Measurements from ENCODE around the gene IRX4. TPM values are rescaled to one million over a fixed set of nuclear protein-coding genes. Genes with fewer than 3 reads are reported as not detected.

Gene IRX4
- not detected for total RNA-seq
- polyA plus RNA-seq = not detected
- long read RNA-seq, donor 1 = 0 reads
- long read RNA-seq, donor 2 = 0 reads

GRCh38 chr5:1882337-1883119 is at the start of gene IRX4:
TSS of gene IRX4 (minus strand) at chr5:1882925. CDS start at chr5:1882647, 278 bp downstream.
- DNase-seq = peak; percentile 35 to 73
- Histone ChIP-seq H3K27me3 (ENCODE audit: control insufficient read depth in 1 of 2, insufficient read depth in 2 of 2, low read length in 1 of 2) (no peaks in the 10 kb centered on the region), H3K36me3 (ENCODE audit: control insufficient read depth in 1 of 2, insufficient read depth in 2 of 2, low read length in 1 of 2) (no peaks in the 10 kb centered on the region), H3K9me3 (ENCODE audit: control insufficient read depth, low read length) (no peaks in the 10 kb centered on the region), H3K27ac (ENCODE audit: low read depth in 1 of 2, low read length in 2 of 2) (no peak within 1 kb of the TSS), H3K4me1 (ENCODE audit: control insufficient read depth in 1 of 2, insufficient read depth in 2 of 2, low read length in 2 of 2) (no peaks in the 10 kb centered on the region), H3K4me3 (ENCODE audit: low read length in 2 of 2) (peak within 1 kb of the TSS in 1 of 2 donors; percentile 1)
- 0 to 1% methylated on average over 79 to 83 of the region's 83 CpGs for WGBS, 2 donors
- no peak for ATAC-seq (ENCODE audit: low FRiP score)
- intact Hi-C loops (cut with DNase I) = no loop called here

GRCh38 chr5:1931604-1932231 is 49.0 kb upstream of the IRX4 start:
- no peak for DNase-seq
- peak overlapping the region; percentile 0 to 37 for H3K4me3 ChIP-seq (ENCODE audit: low read length in 2 of 2)
- ATAC-seq (ENCODE audit: low FRiP score) = peak; percentile 75
- H3K9me3 ChIP-seq (ENCODE audit: control insufficient read depth, low read length) = no peaks in the 10 kb centered on the region
- WGBS, 2 donors = 8 to 9% methylated on average over 27 of the region's 27 CpGs
- intact Hi-C loops (cut with DNase I) = no loop called here
- H3K27ac ChIP-seq (ENCODE audit: low read depth in 1 of 2, low read length in 2 of 2) = no peak overlapping the region
- H3K36me3 ChIP-seq (ENCODE audit: control insufficient read depth in 1 of 2, insufficient read depth in 2 of 2, low read length in 1 of 2) = no peaks in the 10 kb centered on the region
- no peaks in the 10 kb centered on the region for H3K4me1 ChIP-seq (ENCODE audit: control insufficient read depth in 1 of 2, insufficient read depth in 2 of 2, low read length in 2 of 2)
- H3K27me3 ChIP-seq (ENCODE audit: control insufficient read depth in 1 of 2, insufficient read depth in 2 of 2, low read length in 1 of 2) = no peaks in the 10 kb centered on the region

GRCh38 chr5:1930880-1931603 is 48.3 kb upstream of the IRX4 start:
- no peaks in the 10 kb centered on the region for H3K4me1 ChIP-seq (ENCODE audit: control insufficient read depth in 1 of 2, insufficient read depth in 2 of 2, low read length in 2 of 2)
- H3K9me3 ChIP-seq (ENCODE audit: control insufficient read depth, low read length) = no peaks in the 10 kb centered on the region
- peak overlapping the region; percentile 0 to 37 for H3K4me3 ChIP-seq (ENCODE audit: low read length in 2 of 2)
- no peak overlapping the region for H3K27ac ChIP-seq (ENCODE audit: low read depth in 1 of 2, low read length in 2 of 2)
- WGBS, 2 donors = 1 to 2% methylated on average over 59 to 66 of the region's 66 CpGs
- DNase-seq = no peak
- H3K36me3 ChIP-seq (ENCODE audit: control insufficient read depth in 1 of 2, insufficient read depth in 2 of 2, low read length in 1 of 2) = no peaks in the 10 kb centered on the region
- intact Hi-C loops (cut with DNase I) = no loop called here
- peak; percentile 77 for ATAC-seq (ENCODE audit: low FRiP score)
- H3K27me3 ChIP-seq (ENCODE audit: control insufficient read depth in 1 of 2, insufficient read depth in 2 of 2, low read length in 1 of 2) = no peaks in the 10 kb centered on the region

- intact Hi-C loops (cut with DNase I) = no loop called here
- Histone ChIP-seq H3K36me3 (ENCODE audit: control insufficient read depth in 1 of 2, insufficient read depth in 2 of 2, low read length in 1 of 2) (no peaks in the 10 kb centered on the region), H3K4me1 (ENCODE audit: control insufficient read depth in 1 of 2, insufficient read depth in 2 of 2, low read length in 2 of 2) (no peaks in the 10 kb centered on the region), H3K27ac (ENCODE audit: low read depth in 1 of 2, low read length in 2 of 2) (no peak overlapping the region), H3K27me3 (ENCODE audit: control insufficient read depth in 1 of 2, insufficient read depth in 2 of 2, low read length in 1 of 2) (no peaks in the 10 kb centered on the region), H3K4me3 (ENCODE audit: low read length in 2 of 2) (peak overlapping the region in 1 of 2 donors; percentile 37), H3K9me3 (ENCODE audit: control insufficient read depth, low read length) (no peaks in the 10 kb centered on the region)
- DNase-seq = no peak
- WGBS, 2 donors = 9 to 23% methylated on average over 9 to 27 of the region's 27 CpGs
- ATAC-seq (ENCODE audit: low FRiP score) = peak; percentile 23
Measured at GRCh38 chr5:1930501-1930879, 47.8 kb upstream of the IRX4 start.

GRCh38 chr5:1929108-1929991 is 46.6 kb upstream of the IRX4 start:
- no peak overlapping the region for H3K27ac ChIP-seq (ENCODE audit: low read depth in 1 of 2, low read length in 2 of 2)
- no peaks in the 10 kb centered on the region for H3K27me3 ChIP-seq (ENCODE audit: control insufficient read depth in 1 of 2, insufficient read depth in 2 of 2, low read length in 1 of 2)
- no peak overlapping the region for H3K4me3 ChIP-seq (ENCODE audit: low read length in 2 of 2)
- no peak for DNase-seq
- ATAC-seq (ENCODE audit: low FRiP score) = no peak
- no peaks in the 10 kb centered on the region for H3K36me3 ChIP-seq (ENCODE audit: control insufficient read depth in 1 of 2, insufficient read depth in 2 of 2, low read length in 1 of 2)
- no peaks in the 10 kb centered on the region for H3K4me1 ChIP-seq (ENCODE audit: control insufficient read depth in 1 of 2, insufficient read depth in 2 of 2, low read length in 2 of 2)
- WGBS, 2 donors = 84 to 87% methylated on average over 9 of the region's 9 CpGs
- H3K9me3 ChIP-seq (ENCODE audit: control insufficient read depth, low read length) = no peaks in the 10 kb centered on the region
- intact Hi-C loops (cut with DNase I) = no loop called here

- Histone ChIP-seq H3K36me3 (ENCODE audit: control insufficient read depth in 1 of 2, insufficient read depth in 2 of 2, low read length in 1 of 2) (no peaks in the 10 kb centered on the region), H3K4me1 (ENCODE audit: control insufficient read depth in 1 of 2, insufficient read depth in 2 of 2, low read length in 2 of 2) (no peaks in the 10 kb centered on the region), H3K9me3 (ENCODE audit: control insufficient read depth, low read length) (no peaks in the 10 kb centered on the region), H3K27me3 (ENCODE audit: control insufficient read depth in 1 of 2, insufficient read depth in 2 of 2, low read length in 1 of 2) (no peaks in the 10 kb centered on the region), H3K4me3 (ENCODE audit: low read length in 2 of 2) (no peak overlapping the region), H3K27ac (ENCODE audit: low read depth in 1 of 2, low read length in 2 of 2) (no peak overlapping the region)
- no peak for ATAC-seq (ENCODE audit: low FRiP score)
- no peak for DNase-seq
- 70 to 73% methylated on average over 25 to 30 of the region's 30 CpGs for WGBS, 2 donors
- intact Hi-C loops (cut with DNase I) = no loop called here
Measured at GRCh38 chr5:1926471-1927341, 44.0 kb upstream of the IRX4 start.

- 50% methylated on average over 5 of the region's 5 CpGs; no CpG with 5 or more reads in 1 of the 2 donors for WGBS, 2 donors
- H3K27me3 ChIP-seq (ENCODE audit: control insufficient read depth in 1 of 2, insufficient read depth in 2 of 2, low read length in 1 of 2) = no peaks in the 10 kb centered on the region
Measured at GRCh38 chr5:1926071-1926440, 43.3 kb upstream of the IRX4 start.

More at GRCh38 chr5:1926071-1926440, 43.3 kb upstream of the IRX4 start:
- DNase-seq = no peak
- intact Hi-C loops (cut with DNase I) = no loop called here
- no peak for ATAC-seq (ENCODE audit: low FRiP score)
- H3K4me1 ChIP-seq (ENCODE audit: control insufficient read depth in 1 of 2, insufficient read depth in 2 of 2, low read length in 2 of 2) = no peaks in the 10 kb centered on the region
- H3K36me3 ChIP-seq (ENCODE audit: control insufficient read depth in 1 of 2, insufficient read depth in 2 of 2, low read length in 1 of 2) = no peaks in the 10 kb centered on the region
- H3K27ac ChIP-seq (ENCODE audit: low read depth in 1 of 2, low read length in 2 of 2) = no peak overlapping the region
- H3K9me3 ChIP-seq (ENCODE audit: control insufficient read depth, low read length) = no peaks in the 10 kb centered on the region
- H3K4me3 ChIP-seq (ENCODE audit: low read length in 2 of 2) = no peak overlapping the region

All from aorta (tissue), 5 donors.